CD4-positive, alpha-beta T cell treated with Interleukin-1 beta for 1 hour (primary cell): ENCODE measurements around the gene RIPOR2.
"Not testable (repeated sequence)": the region's sequence is repeated elsewhere in the genome, so short reads cannot be mapped to it uniquely, and the experiment has no call there.

ENCODE experiments used
- DNase-seq, 2 donors: peaks; one replicate each; pipeline ENCODE4 v3.0.0-alpha.2; 2020 to 2022

The RIPOR2 gene

GRCh38 chr6:24760210-24760609, 175.6 kb downstream of the RIPOR2 start:
- DNase-seq: no peak

DNA sequence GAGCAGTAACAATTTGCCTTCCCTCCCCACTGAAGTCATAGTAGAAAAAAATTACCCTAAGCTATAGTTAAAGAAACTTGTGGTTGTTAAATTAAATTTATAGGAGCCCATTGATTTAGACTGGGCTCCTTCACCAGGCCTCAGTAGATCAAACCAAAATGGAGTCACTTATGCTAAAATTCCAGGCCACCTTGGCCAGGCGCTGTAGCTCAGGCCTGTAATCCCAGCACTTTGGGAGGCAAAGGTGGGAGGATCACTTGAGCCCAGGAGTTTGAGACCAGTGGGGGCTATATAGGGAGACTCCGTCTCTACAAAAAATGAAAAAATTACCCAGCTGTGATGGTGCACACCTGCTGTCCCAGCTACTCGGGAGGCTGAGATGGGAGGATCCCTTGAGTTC, 176.0 kb downstream of the RIPOR2 start:
- no peak for DNase-seq

GRCh38 chr6:24757611-24758010, 178.1 kb downstream of the RIPOR2 start:
- DNase-seq: no peak

DNA sequence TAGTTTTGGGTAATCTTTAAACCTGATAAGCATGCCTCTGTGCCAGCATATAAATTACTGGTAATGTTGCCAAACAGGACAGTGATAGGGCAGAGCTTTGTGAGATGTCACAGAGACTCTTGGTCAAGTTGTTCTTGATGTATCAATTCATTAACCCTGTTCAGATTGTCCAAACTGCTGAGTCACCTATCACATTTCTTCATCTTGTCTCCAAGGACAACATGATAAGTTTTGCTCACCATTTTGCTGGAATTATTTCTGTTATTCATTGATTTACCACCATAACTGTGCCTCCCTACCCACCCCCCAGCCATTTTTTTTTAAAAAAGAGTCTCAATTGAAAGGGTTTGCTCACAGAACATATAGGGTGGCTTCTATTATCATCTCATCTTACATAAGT, 180.5 kb downstream of the RIPOR2 start:
- DNase-seq: no peak

- not testable (repeated sequence) for DNase-seq
Measured at GRCh38 chr6:24754378-24754777, 181.4 kb downstream of the RIPOR2 start.
